Central memory CD8-positive, alpha-beta T cell (primary cell): ENCODE measurements around the gene SEMA3G.

Experiments used
- ATAC-seq: fragments of 150-1000 bp; cut with Tn5 transposase; replicated peaks from 2 replicates; pipeline ENCODE4 v1.10.0; 2022; ENCODE audit warnings: mild to moderate bottlenecking, moderate FRiP score, moderate number of reproducible peaks; ENCODE audit not compliant: poor library complexity, severe bottlenecking; ENCODE audit errors: extremely low read depth
- DNase-seq, 2 donors: peaks; one replicate each; pipeline ENCODE4 v3.0.0; 2021; ENCODE audit warnings: low spot score in 2 of 2
- H3K27ac Mint-ChIP-seq: one replicate; pipeline ENCODE4 v1.8.0; 2022; ENCODE audit warnings: low read depth, mild to moderate bottlenecking, moderate library complexity, mixed read lengths
- H3K27me3 Mint-ChIP-seq: one replicate; pipeline ENCODE4 v1.8.0; 2022; ENCODE audit warnings: mixed read lengths
- H3K36me3 Mint-ChIP-seq: one replicate; pipeline ENCODE4 v1.8.0; 2022; ENCODE audit warnings: mild to moderate bottlenecking, moderate library complexity, mixed read lengths; ENCODE audit not compliant: insufficient read depth
- H3K4me1 Mint-ChIP-seq: one replicate; pipeline ENCODE4 v1.8.0; 2022; ENCODE audit warnings: mixed read lengths
- H3K4me3 Mint-ChIP-seq: one replicate; pipeline ENCODE4 v1.8.0; 2022; ENCODE audit warnings: mild to moderate bottlenecking, moderate library complexity, mixed read lengths
- H3K9me3 Mint-ChIP-seq: one replicate; pipeline ENCODE4 v1.8.0; 2022; ENCODE audit warnings: mixed read lengths

The SEMA3G gene

GRCh38 chr3:52384019-52384761, 60.7 kb downstream of the SEMA3G start:
- no peak for DNase-seq
- Mint-ChIP-seq H3K36me3 (peaks cover 1% of the 10 kb centered on the region), H3K4me3 (no peak overlapping the region), H3K9me3 (no peaks in the 10 kb centered on the region), H3K27me3 (no peaks in the 10 kb centered on the region), H3K27ac (no peak overlapping the region), H3K4me1 (no peaks in the 10 kb centered on the region)
- no peak for ATAC-seq

- ATAC-seq = no peak
- Mint-ChIP-seq H3K27ac (no peak overlapping the region), H3K27me3 (no peaks in the 10 kb centered on the region), H3K9me3 (no peaks in the 10 kb centered on the region), H3K36me3 (peaks cover 5% of the 10 kb centered on the region), H3K4me3 (no peak overlapping the region), H3K4me1 (no peaks in the 10 kb centered on the region)
- no peak for DNase-seq
These were observed 61.5 kb downstream of the SEMA3G start for GRCh38 chr3:52383446-52383845.
